Lower lobe of right lung (tissue), 2 donors: ENCODE data around the gene PRDM16. TPM values are rescaled to one million over a fixed set of nuclear protein-coding genes. Genes with fewer than 3 reads are reported as not detected.

Experiments
- ATAC-seq, 2 donors: fragments of 200-7000 bp; cut with Tn5 transposase; one replicate each; pipeline ENCODE4 v1.9.1; 2020 to 2022; ENCODE audit warnings: mild to moderate bottlenecking in 2 of 2, moderate library complexity in 2 of 2
- DNase-seq: peaks from one replicate; pipeline ENCODE4 v3.0.0-alpha.2; 2020
- H3K27ac ChIP-seq: fragments of 200-600 bp; one replicate; pipeline ENCODE4 v1.8.0; 2022
- H3K27me3 ChIP-seq: fragments of 200-600 bp; one replicate; pipeline ENCODE4 v1.8.0; 2022; ENCODE audit warnings: low read depth
- H3K36me3 ChIP-seq: fragments of 200-600 bp; one replicate; pipeline ENCODE4 v1.8.0; 2022; ENCODE audit warnings: mild to moderate bottlenecking
- H3K4me1 ChIP-seq: fragments of 200-600 bp; one replicate; pipeline ENCODE4 v1.8.0; 2022
- H3K4me3 ChIP-seq: fragments of 200-600 bp; one replicate; pipeline ENCODE4 v1.8.0; 2022; ENCODE audit warnings: mild to moderate bottlenecking
- H3K9me3 ChIP-seq: fragments of 200-600 bp; one replicate; pipeline ENCODE4 v1.8.0; 2022
- CTCF ChIP-seq: fragments of 200-600 bp; IDR thresholded peaks from one replicate; pipeline ENCODE4 v1.8.0; 2022; ENCODE audit warnings: antibody characterized with exemption, mild to moderate bottlenecking
- intact Hi-C: fragments of 100-400 bp; cut with DNase I; formaldehyde crosslinking; loops from one replicate; pipeline ENCODE4 v1.11.0; 2022
- total RNA-seq: library from RNA; stranded (reverse); fragmentation: NEBNext Ultra II Directional; extraction: Animal tissue kit (Norgen Biotek cat#: 25700); gene quantifications from one replicate; pipeline ENCODE4 v1.2.1, GENCODE V29; 2021
- donor health status: DM: no; HTN: yes; CAD: no; lungs with severe emphysema.

Gene PRDM16
- total RNA-seq, 1 donor from 2014 or later, result 19.2 TPM

GRCh38 chr1:3257788-3258187, 188.8 kb downstream of the PRDM16 start:
- ATAC-seq, result no peak
- no peaks in the 10 kb centered on the region for H3K36me3 ChIP-seq
- H3K27me3 ChIP-seq, result no peaks in the 10 kb centered on the region
- no peaks in the 10 kb centered on the region for H3K9me3 ChIP-seq
- DNase-seq, result no peak
- TF ChIP-seq CTCF, result no peak
- H3K27ac ChIP-seq, result no peak overlapping the region
- H3K4me3 ChIP-seq, result no peak overlapping the region
- intact Hi-C loops, result no loop called here
- no peaks in the 10 kb centered on the region for H3K4me1 ChIP-seq

GRCh38 chr1:3258386-3259003, 189.5 kb downstream of the PRDM16 start:
- no peaks in the 10 kb centered on the region for H3K27me3 ChIP-seq
- no peak overlapping the region for H3K4me3 ChIP-seq
- no peaks in the 10 kb centered on the region for H3K9me3 ChIP-seq
- ATAC-seq, result no peak
- no peak for TF ChIP-seq CTCF
- no peak overlapping the region for H3K27ac ChIP-seq
- no peak for DNase-seq
- H3K36me3 ChIP-seq, result no peaks in the 10 kb centered on the region
- intact Hi-C loops, result no loop called here
- H3K4me1 ChIP-seq, result no peaks in the 10 kb centered on the region

GRCh38 chr1:3259020-3259419, 190.0 kb downstream of the PRDM16 start:
- H3K9me3 ChIP-seq, result no peaks in the 10 kb centered on the region
- intact Hi-C loops, result no loop called here
- no peak for TF ChIP-seq CTCF
- H3K27ac ChIP-seq, result no peak overlapping the region
- H3K36me3 ChIP-seq, result no peaks in the 10 kb centered on the region
- no peak overlapping the region for H3K4me3 ChIP-seq
- DNase-seq (no peak), ATAC-seq (no peak)
- no peaks in the 10 kb centered on the region for H3K4me1 ChIP-seq
- no peaks in the 10 kb centered on the region for H3K27me3 ChIP-seq

GRCh38 chr1:3261007-3261968, 192.3 kb downstream of the PRDM16 start:
- no peak for ATAC-seq
- intact Hi-C loops, result no loop called here
- no peak for DNase-seq
- no peaks in the 10 kb centered on the region for H3K9me3 ChIP-seq
- no peaks in the 10 kb centered on the region for H3K36me3 ChIP-seq
- H3K4me3 ChIP-seq, result no peak overlapping the region
- no peaks in the 10 kb centered on the region for H3K27me3 ChIP-seq
- no peak overlapping the region for H3K27ac ChIP-seq
- TF ChIP-seq CTCF, result no peak
- H3K4me1 ChIP-seq, result no peaks in the 10 kb centered on the region

DNA sequence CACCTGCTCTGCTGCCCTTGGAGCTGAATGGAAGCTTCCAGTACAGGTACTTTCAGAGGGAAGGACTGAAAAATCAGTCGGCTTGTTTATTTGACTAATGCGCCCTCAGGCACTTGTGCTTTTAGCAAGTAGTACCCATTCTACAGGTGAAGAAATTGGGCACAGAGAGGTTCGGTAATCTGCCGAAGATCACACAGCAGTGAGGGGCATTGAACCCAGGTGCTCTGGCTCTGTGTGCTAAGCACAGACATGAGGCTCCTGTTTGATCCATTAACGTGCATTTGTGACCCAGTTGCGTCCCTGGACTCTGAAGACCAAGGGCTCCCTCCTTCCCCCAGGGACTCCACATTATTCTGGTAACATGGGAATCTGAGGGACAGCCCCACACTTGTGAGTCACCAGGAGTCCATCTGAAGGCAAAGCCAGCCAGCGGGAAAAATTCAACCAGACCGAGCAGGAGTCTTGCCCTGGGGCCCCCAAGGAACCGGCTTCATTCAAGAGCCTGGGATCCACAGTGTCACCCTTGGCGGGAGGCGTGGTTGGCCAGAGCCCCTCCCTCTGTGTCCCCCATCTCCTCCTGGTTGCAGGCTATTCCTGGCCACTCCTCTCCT, 193.1 kb downstream of the PRDM16 start:
- no peak for TF ChIP-seq CTCF
- ATAC-seq (no peak), DNase-seq (no peak)
- H3K27me3 ChIP-seq, result no peaks in the 10 kb centered on the region
- intact Hi-C loops, result no loop called here
- H3K4me3 ChIP-seq, result no peak overlapping the region
- no peaks in the 10 kb centered on the region for H3K4me1 ChIP-seq
- no peaks in the 10 kb centered on the region for H3K9me3 ChIP-seq
- no peak overlapping the region for H3K27ac ChIP-seq
- H3K36me3 ChIP-seq, result no peaks in the 10 kb centered on the region
